ENCODE data around the gene PDE4B.
"Not testable (repeated sequence)": the region's sequence is repeated elsewhere in the genome, so short reads cannot be mapped to it uniquely, and the experiment has no call there.

- TF ChIP-seq NRF1 (conservative IDR thresholded peaks at IDR 0.05 in 1 of 2, IDR thresholded peaks at IDR 0.05 in 1 of 2); SIN3B (IDR thresholded peaks at IDR 0.05; ENCODE audit: low read depth); CTCF (IDR thresholded peaks at IDR 0.05 in 2 of 3, conservative IDR thresholded peaks at IDR 0.05 in 1 of 3; ENCODE audit: insufficient read depth in 2 of 3, low read depth in 1 of 3, low read length in 3 of 3); CEBPB (tag; IDR thresholded peaks at IDR 0.05); MBD2 (IDR thresholded peaks at IDR 0.05; ENCODE audit: borderline replicate concordance, low read depth): not testable (repeated sequence)
These were observed 63.9 kb downstream of the PDE4B start for GRCh38 chr1:65856591-65856990.
